ENCODE results near the gene DNAH10. TPM values are rescaled to one million over a fixed set of nuclear protein-coding genes. Genes with fewer than 3 reads are reported as not detected.
"Not testable (repeated sequence)": the region's sequence is repeated elsewhere in the genome, so short reads cannot be mapped to it uniquely, and the experiment has no call there.

DNAH10 gene
- total RNA-seq, 1 donor from 2014 or later: 0.10 TPM

- peak; percentile 45 for DNase-seq (ENCODE audit: low read depth)
These were observed 13.4 kb upstream of the DNAH10 start for GRCh38 chr12:123748661-123749060.

DNA sequence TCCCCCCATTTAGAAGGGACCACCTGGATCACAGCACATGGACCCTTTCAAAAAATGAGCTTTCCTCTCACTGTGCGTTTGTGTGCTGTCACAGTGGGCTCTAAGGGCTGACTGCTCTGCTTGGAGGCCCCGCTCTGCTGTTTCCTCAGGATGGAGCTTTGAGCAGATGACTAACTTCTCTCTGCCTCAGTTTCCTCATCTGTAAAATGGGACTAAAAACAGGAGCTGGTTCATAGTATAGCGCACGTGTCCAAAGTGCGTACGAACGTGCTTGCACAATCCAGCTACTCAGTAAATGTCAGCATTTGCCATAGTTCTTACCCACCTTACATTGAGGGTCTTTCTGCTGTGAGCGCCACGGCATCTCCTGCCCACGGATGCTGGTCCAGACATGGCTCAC is 12.7 kb upstream of the DNAH10 start:
- DNase-seq (ENCODE audit: low read depth): no peak

GRCh38 chr12:123750159-123750656 is 11.9 kb upstream of the DNAH10 start:
- no peak for DNase-seq (ENCODE audit: low read depth)

- DNase-seq (ENCODE audit: low read depth): peak; percentile 22
These were observed 10.1 kb upstream of the DNAH10 start for GRCh38 chr12:123752046-123752445.

GRCh38 chr12:123754041-123754772 is 7.9 kb upstream of the DNAH10 start:
- no peak for DNase-seq (ENCODE audit: low read depth)

GRCh38 chr12:123757561-123757960 is 4.5 kb upstream of the DNAH10 start:
- no peak for DNase-seq (ENCODE audit: low read depth)

DNA sequence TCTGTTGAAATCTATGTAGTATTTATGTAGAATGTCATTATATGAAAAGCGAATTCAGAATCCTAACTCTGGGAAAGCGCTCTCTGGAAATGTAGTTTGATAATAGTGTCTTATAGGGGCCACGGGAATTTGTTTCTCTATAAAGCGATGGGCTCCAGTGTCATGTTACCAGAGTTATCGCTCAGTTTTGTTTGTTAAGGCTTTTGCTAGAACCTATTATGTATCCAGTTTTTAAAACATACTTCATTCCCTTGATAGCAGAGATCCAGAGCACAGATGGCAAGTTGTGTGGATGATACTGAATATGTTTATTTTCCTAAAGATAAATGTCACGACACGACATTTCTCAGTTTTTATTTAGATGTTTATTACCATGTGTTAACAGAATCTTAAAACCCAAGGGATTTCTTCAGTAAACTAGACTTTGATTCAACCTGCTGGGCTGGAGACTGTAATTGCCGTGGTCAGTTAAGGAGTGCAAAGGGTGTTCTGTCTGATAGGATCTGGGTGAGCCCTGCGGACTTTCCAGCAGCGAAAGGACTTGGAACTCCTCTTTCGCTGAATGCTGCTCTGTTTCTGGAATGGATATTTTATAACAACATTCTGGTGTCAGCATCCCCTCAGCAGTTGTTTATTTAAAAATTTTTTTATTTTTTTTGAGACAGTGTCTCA is 1.7 kb upstream of the DNAH10 start:
- DNase-seq (ENCODE audit: low read depth): no peak

DNA sequence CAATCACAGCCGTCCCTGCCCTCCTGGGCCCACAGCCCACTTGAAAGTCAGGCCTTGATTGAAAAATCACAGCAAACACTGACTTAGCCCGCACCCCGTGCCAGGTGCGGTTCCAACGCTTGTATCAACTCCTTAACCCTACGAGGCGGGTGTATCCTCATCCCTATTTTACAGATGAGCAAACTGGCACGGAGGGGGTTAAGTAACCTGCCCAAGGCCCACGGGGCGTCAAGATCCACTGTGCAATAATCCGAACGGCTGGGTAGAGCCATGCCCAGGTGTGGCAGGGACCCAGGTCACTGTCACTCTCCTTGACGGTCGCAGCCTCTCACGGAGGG is 583 bp downstream of the DNAH10 start:
- no peak for DNase-seq (ENCODE audit: low read depth)

DNA sequence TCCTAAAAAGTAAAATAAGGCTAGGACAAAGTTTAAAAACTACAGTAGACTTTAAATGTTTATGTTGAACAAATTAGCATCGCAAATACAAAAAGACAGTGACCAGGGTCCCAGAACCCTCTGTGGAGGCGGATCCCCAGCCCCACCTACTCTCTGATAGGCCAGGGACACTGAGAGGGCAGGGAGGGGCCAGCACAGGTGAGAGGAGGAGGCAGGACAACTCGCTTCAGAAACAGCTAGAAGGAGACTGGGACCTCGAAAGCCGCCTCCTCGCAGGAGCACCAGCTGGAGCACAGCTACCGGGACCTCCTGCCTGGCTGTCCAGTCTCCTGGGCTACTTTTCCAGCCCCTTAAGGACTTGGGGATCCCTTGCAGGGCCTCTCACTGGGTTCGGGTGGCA is 992 bp downstream of the DNAH10 start:
- DNase-seq (ENCODE audit: low read depth): no peak

DNA sequence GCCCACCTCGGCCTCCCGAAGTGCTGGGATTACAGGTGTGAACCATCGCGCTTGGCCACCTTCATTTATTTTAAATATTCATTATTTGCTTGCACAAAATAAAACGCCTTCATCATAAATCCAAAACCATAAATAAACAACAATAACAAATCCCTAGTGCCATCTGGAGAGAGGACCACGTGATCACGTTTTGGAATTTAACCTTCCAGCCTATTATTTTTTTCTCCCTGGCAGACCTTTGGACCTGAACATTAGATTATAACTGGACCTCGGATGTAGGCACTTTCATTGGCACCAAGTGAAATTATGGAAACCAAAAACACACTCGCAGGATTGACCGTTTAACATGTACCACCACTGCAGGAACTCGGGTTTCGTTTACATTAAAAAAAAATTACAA is 2.0 kb downstream of the DNAH10 start:
- DNase-seq (ENCODE audit: low read depth): no peak

DNA sequence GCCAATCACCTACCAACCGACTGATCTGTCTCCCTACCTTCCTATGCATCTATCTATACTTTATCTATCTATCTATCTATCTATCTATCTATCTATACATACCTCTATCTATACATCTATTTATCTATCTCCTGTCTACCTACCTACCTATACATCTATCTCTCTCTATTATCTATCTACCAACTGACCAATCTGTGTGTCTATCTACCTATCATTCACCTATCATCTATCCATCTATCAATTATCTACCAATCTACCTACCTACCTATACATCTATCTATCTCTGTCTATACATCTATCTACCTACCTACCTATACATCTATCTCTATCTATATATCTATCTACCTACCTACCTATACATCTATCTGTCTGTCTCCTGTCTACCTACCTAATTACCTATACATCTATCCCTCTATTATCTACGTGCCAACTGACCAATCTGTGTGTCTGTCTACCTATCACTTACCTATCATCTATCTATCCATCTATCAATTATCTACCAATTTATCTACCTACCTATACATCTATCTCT is 3.5 kb downstream of the DNAH10 start:
- no peak for DNase-seq (ENCODE audit: low read depth)

GRCh38 chr12:123767613-123768012 is 5.5 kb downstream of the DNAH10 start:
- DNase-seq (ENCODE audit: low read depth): no peak

DNA sequence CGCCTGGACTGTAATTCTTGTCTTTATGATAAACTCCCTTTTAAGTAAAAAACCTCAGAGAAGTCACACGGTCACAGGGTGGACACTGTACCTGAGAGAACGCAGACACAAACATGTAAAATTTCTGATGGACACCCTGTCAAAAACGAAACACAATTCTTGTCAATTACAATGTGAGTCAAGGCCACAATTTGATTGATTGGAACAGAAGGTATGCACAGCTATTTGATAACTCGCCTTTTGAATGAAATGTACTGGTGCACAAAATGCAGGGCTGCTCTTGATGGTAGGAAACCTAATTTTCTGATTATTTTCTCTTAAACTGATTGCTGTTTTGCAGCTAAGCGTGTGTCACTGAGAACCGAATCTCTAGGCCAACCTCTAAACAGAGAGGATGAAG is 9.2 kb downstream of the DNAH10 start:
- no peak for DNase-seq (ENCODE audit: low read depth)

- DNase-seq (ENCODE audit: low read depth): no peak
These were observed 10.0 kb downstream of the DNAH10 start for GRCh38 chr12:123772074-123772473.

DNA sequence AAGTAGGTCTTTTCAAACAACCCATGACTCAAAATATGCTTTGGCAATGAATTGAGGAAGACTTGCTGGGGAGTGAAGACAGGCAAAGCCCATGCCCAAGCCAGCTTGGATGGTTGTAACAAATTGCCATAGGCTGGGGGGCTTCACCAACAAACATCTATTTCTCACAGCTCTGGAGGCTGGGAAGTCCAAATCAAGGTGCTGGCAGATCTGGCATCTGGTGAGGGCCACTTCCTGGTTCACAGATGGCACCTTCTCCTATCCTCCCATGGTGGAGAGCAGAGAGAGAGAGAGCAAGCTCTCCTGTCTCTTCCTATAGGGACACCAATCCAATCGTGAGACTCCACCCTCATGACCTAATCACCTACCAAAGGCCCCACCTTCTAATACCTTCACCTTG is 11.3 kb downstream of the DNAH10 start:
- no peak for DNase-seq (ENCODE audit: low read depth)

DNA sequence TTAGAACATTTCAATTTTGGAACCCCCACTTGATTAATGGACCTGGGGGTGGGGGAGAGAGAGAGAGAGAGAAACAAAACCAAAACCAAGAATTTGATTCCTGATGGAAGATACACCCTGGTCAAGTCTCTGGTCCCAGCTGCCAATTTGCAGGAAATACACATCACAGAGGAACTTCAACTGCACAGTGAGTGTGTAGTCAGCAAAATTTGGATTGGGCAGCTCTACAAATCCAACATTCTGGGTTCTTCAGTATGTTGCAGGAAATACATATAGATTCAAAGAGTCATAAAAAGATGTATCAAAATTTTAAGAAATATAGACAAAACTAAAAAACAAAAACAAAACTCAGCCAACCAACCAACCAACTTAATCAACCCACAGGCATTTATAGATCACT is 17.4 kb downstream of the DNAH10 start:
- DNase-seq (ENCODE audit: low read depth): no peak

DNA sequence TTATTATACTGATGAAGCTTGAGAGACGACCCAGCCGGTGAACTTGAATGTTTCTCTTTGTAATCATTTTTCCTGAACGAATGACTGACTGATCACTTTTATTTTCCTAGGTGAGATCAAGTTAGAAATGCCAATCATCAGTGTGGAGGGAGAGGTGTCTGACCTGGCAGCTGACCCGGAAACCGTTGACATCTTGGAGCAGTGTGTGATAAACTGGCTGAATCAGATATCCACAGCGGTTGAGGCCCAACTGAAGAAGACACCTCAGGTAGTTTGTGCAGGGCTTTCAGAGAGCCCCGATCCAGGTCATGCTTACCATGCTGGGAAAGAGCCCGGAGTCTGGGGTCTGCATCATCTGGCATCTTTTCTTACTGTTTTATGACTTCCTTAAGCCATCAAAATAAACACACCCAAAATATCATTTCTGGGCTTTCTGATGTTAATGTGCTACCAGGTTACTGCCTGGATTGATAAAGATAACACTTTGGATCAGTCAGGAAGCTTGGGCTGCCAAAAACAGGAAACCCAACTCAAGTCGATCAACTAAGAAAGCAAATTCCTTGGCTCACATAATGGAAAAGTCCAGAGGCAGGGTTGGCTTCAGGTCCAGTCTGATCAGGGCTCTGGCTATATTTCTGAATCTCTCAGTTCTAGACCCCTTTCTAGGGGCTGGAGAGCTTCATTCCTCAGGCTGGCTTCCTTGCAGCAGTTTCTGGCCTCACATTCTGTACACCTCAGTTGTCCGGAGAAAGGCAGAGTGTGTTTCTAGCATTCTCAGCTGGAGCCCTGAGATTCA is 21.1 kb downstream of the DNAH10 start:
- no peak for DNase-seq (ENCODE audit: low read depth)

GRCh38 chr12:123787466-123787865 is 25.4 kb downstream of the DNAH10 start:
- DNase-seq (ENCODE audit: low read depth): no peak

- no peak for DNase-seq (ENCODE audit: low read depth)
These were observed 26.4 kb downstream of the DNAH10 start for GRCh38 chr12:123788541-123788940.

DNA sequence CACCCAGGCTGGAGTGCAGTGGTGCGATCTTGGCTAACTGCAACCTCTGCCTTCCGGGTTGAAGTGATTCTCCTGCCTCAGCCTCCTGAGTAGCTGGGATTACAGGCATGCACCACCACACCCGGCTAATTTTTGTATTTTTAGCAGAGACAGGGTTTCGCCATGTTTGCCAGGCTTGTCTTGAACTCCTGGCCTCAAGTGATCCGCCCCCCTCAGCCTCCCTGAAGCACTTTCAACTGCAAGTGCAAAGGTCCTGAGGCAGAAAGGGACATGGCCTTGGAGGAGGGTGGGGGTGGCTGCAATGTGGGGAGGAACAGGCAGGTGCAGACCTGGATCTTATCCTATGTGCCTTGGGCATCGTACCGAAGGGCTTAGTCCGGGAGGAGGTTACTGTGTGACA is 27.3 kb downstream of the DNAH10 start:
- not testable (repeated sequence) for DNase-seq (ENCODE audit: low read depth)

- no peak for DNase-seq (ENCODE audit: low read depth)
These were observed 28.9 kb downstream of the DNAH10 start for GRCh38 chr12:123790905-123791467.

GRCh38 chr12:123794027-123794426 is 31.9 kb downstream of the DNAH10 start:
- DNase-seq (ENCODE audit: low read depth): no peak

Measured in renal cortical epithelial cell (primary cell).